ENCODE measurements around the gene FABP3.

Gene FABP3

DNA sequence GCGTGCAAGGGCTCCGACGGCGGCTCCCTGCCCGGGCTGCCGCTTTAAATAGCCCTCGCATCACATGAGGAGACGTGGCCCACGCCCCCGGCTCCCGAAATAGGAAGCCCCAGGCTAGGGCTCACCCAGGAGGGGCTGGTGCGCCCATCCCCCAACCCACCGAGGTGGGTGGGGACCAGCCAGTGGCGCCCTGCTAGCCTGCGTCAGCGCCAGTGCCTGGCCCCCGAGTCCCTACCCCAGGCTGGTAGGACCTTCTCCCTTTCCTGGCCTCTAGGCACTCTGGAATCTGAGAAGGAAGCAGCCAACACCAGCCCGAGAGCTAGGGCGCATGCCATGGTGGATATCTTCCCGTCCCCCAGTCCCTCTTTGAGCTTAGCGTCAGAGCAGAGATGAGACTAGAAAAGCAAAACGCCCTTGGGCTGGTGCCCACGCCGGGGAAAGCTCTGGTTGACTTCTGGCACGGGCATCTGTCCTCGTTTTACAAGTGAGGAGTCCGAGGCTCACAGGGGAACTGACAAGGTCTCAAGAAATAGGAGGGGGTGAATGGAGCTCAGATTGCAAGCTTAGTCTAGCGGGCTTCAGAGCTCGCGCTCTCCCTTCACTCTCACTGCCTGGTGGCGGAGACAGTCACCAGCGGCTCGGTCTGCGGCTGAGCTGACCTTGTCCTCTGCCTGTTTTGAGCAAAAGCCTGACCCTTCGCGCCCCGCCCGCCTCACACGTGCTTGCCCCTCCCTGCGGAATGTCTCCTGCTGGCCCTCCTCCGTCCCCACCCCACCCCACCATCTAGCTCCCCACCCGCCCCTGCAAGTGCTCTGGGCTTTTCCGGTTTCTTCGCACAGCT, at the start of gene FABP3:
TSS of gene FABP3 (minus strand) at position 21 of the 841 bp plus-strand sequence. CDS start 62 bp downstream, outside the sequence.
- Mint-ChIP-seq H3K27ac (peak within 1 kb of the TSS; percentile 38), H3K36me3 (ENCODE audit: low read depth) (no peaks in the 10 kb centered on the region)

DNA sequence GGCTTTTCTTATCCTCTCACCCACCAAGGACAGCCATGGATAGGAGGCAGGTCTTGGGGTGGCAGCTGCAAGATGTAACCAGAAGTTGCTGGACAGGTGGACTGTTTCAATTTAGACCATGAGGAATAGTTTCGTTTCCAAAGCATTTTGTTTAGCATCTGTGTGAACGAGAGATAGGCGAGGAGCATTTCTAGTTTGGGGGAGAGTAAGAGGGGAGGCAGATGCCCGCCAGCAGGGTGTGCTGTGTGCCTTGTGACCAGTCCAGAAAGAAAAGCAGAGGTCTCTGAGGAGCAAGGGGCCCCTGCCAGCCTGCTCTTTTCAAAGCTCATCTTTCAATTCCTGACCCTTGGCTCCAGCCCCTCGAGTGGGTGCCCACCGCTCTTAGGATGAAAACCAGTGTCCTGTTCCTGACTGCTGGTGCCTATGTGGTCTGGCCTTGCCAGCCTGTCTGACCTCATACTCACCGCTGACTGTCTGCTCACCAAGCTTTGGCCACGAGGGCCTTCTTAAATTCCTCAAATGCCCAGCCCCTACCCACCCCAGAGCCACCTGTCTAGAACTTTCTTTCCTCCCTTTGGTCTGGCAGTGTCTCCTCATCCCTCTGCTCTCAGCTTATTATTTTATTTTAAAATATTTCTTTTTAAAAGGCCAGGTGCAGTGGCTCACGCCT, 48.6 kb upstream of the FABP3 start:
- Mint-ChIP-seq H3K4me1 (ENCODE audit: low read depth) (peaks cover 15% of the 10 kb centered on the region), H3K27me3 (peaks cover 16% of the 10 kb centered on the region), H3K9me3 (no peaks in the 10 kb centered on the region), H3K4me3 (no peak overlapping the region), H3K36me3 (ENCODE audit: low read depth) (no peaks in the 10 kb centered on the region), H3K27ac (no peak overlapping the region)

More for the DNA sequence above, at the start of gene FABP3:
- no peaks in the 10 kb centered on the region for H3K9me3 Mint-ChIP-seq
- H3K27me3 Mint-ChIP-seq = peaks cover 7% of the 10 kb centered on the region
- peaks cover 14% of the 10 kb centered on the region for H3K4me1 Mint-ChIP-seq (ENCODE audit: low read depth)
- peak within 1 kb of the TSS; percentile 76 for H3K4me3 Mint-ChIP-seq

DNA sequence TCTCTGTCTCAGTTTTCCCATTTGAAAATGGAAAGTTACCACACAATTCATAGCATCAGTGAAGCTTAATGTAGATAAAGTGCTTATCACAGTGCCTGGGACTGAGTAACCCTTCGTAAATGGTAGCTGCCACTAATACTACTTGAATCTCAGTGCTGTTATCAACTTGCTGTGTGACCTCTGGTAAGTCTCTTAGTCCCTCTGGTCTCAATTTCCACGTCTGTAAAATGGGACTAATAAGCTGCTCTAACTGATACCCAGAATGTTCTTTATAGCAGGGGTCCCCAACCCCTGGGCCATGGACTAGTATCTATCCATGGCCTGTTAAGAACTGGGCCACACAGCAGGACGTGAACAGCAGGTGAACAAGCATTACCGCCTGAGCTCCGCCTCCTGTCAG, 47.8 kb upstream of the FABP3 start:
- H3K27ac Mint-ChIP-seq = no peak overlapping the region

DNA sequence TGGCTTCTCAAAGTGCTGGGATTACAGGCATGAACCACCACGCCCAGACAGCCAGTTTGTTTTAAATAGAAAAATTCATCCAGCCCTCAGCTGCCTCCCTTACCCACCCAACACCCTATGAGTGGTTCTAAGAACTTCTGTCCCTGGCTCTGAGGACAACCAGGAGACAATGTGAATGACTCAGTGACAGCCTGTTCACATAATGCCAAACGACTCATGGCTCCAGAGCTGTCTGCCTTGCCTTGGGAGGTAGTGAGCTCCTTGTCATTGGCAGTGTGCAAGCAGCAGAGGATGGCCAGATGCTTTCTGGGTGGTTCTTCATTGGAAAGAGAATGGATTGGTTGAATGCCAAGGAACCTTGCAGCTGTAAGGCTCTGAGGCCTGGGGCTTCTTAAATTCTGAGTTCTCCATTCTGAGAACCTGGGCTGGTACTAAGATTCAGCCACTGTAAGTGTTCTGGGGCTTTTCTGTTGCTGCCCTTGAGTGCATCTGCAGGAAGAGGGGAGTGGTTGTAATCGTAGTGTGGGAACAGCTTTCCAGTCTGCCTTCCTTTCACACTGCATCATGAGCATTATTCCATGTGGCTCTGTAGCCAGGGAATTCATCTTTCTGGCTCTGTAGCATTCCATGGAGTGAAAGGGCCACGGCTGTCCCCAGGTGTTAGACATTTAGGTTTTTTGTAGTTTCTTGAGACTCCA, 45.9 kb upstream of the FABP3 start:
- peaks cover 40% of the 10 kb centered on the region for H3K27me3 Mint-ChIP-seq
- H3K27ac Mint-ChIP-seq = no peak overlapping the region
- H3K4me3 Mint-ChIP-seq = no peak overlapping the region
- no peaks in the 10 kb centered on the region for H3K36me3 Mint-ChIP-seq (ENCODE audit: low read depth)
- H3K9me3 Mint-ChIP-seq = no peaks in the 10 kb centered on the region
- peaks cover 17% of the 10 kb centered on the region for H3K4me1 Mint-ChIP-seq (ENCODE audit: low read depth)

More for the DNA sequence above, 47.8 kb upstream of the FABP3 start:
- no peaks in the 10 kb centered on the region for H3K9me3 Mint-ChIP-seq
- no peak overlapping the region for H3K4me3 Mint-ChIP-seq
- no peaks in the 10 kb centered on the region for H3K36me3 Mint-ChIP-seq (ENCODE audit: low read depth)
- peaks cover 15% of the 10 kb centered on the region for H3K4me1 Mint-ChIP-seq (ENCODE audit: low read depth)
- peaks cover 23% of the 10 kb centered on the region for H3K27me3 Mint-ChIP-seq

DNA sequence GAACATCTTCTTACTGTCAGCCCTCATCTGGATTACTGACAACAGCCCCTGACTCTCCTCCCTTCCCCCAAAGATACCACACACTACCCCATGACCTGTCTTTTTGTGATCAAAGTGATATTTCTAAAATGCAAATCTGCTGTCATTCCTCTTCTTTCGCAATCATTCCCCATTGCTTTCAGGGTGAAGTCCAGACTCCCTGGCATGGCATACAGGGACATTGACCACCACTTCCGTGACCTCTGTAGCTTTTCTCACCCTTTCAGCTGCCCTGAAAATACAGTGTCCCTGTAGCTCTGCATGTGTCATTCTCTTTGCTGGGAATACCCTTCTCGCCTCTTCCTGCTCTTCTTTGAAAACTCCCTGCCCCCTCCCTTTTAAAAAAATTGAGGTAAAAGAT, 44.3 kb upstream of the FABP3 start:
- H3K4me1 Mint-ChIP-seq (ENCODE audit: low read depth) = peaks cover 10% of the 10 kb centered on the region
- H3K27ac Mint-ChIP-seq = no peak overlapping the region
- no peak overlapping the region for H3K4me3 Mint-ChIP-seq
- peaks cover 40% of the 10 kb centered on the region for H3K27me3 Mint-ChIP-seq
- H3K36me3 Mint-ChIP-seq (ENCODE audit: low read depth) = no peaks in the 10 kb centered on the region
- H3K9me3 Mint-ChIP-seq = no peaks in the 10 kb centered on the region

DNA sequence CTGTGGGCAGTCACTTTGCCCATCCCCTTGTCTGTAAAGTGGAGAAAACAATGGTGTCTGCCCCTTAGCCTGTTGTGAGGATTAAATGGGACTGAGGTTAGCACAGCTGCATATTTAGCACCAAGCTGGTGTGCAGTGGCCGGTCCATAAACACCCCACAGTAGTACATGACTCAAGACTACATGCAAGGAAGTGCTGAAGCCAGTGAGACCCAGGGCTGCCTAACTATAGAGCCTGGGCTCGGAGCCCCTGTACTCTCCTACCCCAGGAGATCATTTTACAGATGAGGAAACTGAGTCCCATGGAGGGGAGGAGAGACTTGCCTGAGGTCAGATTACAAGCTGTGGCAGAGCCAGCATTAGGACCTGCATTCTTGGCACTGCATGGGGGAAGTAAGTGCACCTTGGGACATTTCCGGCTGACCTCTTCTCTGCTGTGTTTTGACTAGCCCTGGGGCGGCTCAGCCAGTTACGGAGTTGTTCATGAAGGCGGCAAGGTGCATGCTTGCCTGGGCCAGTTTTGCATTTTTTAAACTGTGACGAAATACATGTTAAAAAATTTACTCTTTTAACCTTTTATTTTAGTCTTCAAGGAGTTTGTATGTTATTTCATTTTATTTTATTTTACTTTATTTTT, 43.3 kb upstream of the FABP3 start:
- Mint-ChIP-seq H3K4me1 (ENCODE audit: low read depth) (peaks cover 11% of the 10 kb centered on the region), H3K36me3 (ENCODE audit: low read depth) (no peaks in the 10 kb centered on the region), H3K9me3 (no peaks in the 10 kb centered on the region), H3K27me3 (peaks cover 47% of the 10 kb centered on the region), H3K27ac (no peak overlapping the region), H3K4me3 (no peak overlapping the region)

DNA sequence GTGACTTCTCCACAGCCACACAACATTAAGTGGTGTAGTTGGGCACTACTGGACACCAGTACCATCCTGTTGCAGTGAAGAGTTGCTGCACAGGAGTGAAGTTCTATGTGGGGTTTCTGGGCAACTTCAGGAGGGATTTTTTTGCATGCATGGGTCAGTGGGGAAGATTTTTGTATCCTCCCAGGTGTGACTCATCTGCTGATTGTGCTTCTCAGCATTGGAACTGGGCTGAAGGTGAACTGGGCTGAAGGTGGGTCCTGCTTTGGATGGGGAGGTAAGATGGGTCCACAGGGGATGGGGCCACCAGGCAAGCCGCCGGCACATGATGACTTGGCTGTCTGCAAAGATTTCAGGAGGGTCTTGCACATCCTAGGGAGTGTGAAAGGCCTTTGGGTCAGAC, 42.8 kb upstream of the FABP3 start:
- no peaks in the 10 kb centered on the region for H3K9me3 Mint-ChIP-seq
- H3K27me3 Mint-ChIP-seq = peaks cover 53% of the 10 kb centered on the region
- H3K27ac Mint-ChIP-seq = no peak overlapping the region
- no peaks in the 10 kb centered on the region for H3K36me3 Mint-ChIP-seq (ENCODE audit: low read depth)
- peaks cover 11% of the 10 kb centered on the region for H3K4me1 Mint-ChIP-seq (ENCODE audit: low read depth)
- H3K4me3 Mint-ChIP-seq = no peak overlapping the region

DNA sequence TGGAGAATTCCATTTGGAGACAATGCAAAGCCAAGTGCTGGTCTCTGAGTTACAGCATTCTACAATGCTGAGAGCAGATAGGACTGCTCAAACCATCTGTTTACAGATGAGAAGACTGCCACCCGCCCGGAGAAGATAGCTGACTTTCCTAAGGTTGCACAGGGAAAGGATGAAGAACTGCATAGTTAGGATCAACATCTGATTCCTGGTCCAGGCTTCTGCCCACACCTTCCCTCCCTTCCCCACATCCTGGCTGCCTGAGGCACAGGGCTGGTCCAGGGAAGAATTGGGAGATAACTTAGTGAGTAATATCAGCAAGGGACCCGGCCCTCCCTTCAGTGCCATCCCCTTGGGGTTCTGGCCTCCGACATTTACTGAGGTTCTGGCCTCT, 42.1 kb upstream of the FABP3 start:
- Mint-ChIP-seq H3K4me1 (ENCODE audit: low read depth) (peaks cover 11% of the 10 kb centered on the region), H3K27me3 (peaks cover 55% of the 10 kb centered on the region), H3K4me3 (no peak overlapping the region), H3K27ac (no peak overlapping the region), H3K9me3 (no peaks in the 10 kb centered on the region), H3K36me3 (ENCODE audit: low read depth) (no peaks in the 10 kb centered on the region)

DNA sequence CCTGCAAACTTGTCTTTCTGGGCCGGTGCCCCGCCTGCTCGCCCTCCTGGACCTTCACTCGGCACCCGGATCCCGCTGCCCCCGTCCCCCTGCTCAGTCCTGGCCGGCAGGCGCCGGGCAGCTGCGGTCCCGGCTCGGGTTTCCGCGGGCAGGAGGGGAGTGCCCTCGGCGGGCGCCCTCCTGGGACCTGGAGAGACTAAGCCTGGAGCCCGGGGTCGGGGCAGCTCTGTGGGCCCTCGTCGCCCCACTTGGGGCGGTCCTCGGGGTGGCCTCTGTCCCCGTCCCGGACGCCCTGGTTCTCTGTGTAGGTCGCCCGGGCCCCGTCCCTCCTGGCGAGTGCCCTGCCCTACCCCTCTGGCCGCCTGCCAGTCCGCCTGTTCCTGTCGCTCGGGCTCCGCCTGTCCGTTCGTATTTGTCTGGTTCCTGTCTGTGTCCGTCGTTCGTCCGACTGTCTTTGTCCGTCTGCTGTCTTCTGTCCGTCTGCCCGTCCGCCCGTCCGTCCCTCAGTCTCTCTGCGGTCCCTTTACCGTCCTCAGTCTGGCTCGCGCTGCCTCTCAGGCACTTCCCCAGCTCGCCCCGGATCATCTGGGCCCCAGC, 40.6 kb upstream of the FABP3 start:
- Mint-ChIP-seq H3K27ac (no peak overlapping the region), H3K36me3 (ENCODE audit: low read depth) (no peaks in the 10 kb centered on the region), H3K4me1 (ENCODE audit: low read depth) (peaks cover 11% of the 10 kb centered on the region), H3K27me3 (peaks cover 64% of the 10 kb centered on the region), H3K4me3 (peak overlapping the region; percentile 86), H3K9me3 (no peaks in the 10 kb centered on the region)

DNA sequence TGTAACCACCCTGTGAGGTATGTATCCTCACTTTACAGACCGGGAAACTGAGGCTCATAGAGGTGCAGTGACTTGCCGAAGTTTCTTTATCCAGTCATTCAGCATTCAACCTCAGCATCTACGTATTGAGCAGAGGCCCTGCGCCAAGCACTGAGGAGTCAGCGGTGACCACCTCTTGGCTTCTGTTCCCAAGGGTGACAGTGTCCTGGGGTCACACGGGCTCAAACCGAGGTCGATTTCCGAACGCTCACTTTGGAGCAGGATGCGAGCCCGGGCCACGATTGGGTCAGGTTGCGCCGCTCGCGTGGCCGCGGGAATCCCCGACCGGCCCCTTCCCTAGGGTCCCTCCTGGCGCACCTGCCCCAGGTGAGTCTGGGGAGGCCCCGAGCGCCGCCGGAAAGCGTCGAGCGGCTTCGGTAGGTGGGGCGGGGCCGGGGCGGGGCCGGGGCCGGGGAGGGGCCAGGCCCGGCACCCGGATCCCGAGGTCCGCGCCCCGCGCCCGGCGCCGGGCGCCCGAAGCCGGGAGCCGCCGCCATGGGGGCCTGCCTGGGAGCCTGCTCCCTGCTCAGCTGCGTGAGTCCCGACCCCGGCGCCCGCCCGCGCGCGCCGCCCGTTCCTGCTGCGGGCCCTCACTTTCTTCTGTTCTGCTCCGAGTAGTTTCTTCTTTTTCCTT, 40.0 kb upstream of the FABP3 start, which contains the start of gene SERINC2:
TSS of gene SERINC2 (plus strand) at position 482 of the 673 bp plus-strand sequence. CDS start at position 535, 53 bp downstream.
- H3K4me1 Mint-ChIP-seq (ENCODE audit: low read depth) = peaks cover 11% of the 10 kb centered on the region
- peaks cover 64% of the 10 kb centered on the region for H3K27me3 Mint-ChIP-seq
- H3K27ac Mint-ChIP-seq = no peak within 1 kb of the TSS
- no peaks in the 10 kb centered on the region for H3K36me3 Mint-ChIP-seq (ENCODE audit: low read depth)
- H3K4me3 Mint-ChIP-seq = peak within 1 kb of the TSS; percentile 86
- no peaks in the 10 kb centered on the region for H3K9me3 Mint-ChIP-seq

DNA sequence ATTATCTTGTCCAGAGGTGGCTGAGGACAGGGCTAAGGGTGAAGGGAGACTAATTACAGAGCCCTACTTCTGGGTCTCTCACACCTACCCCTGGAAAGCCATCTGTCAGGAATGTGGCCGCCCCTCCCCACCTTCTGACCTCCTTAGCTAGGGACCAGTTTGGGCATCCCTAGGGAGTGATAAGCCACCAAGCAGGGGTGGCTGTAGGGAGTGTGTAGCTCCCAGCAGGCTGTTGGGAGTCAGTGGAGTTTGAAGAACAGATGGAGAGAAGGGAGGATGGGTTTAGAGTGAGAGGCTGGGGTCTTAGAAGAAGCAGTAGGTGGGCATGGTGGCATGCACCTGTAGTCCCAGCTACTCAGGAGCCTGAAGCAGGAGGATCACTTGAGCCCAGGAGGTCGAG, 39.3 kb upstream of the FABP3 start:
- Mint-ChIP-seq H3K27ac (no peak overlapping the region), H3K4me1 (ENCODE audit: low read depth) (peaks cover 11% of the 10 kb centered on the region), H3K4me3 (peak overlapping the region; percentile 62), H3K36me3 (ENCODE audit: low read depth) (no peaks in the 10 kb centered on the region), H3K27me3 (peaks cover 60% of the 10 kb centered on the region), H3K9me3 (no peaks in the 10 kb centered on the region)

DNA sequence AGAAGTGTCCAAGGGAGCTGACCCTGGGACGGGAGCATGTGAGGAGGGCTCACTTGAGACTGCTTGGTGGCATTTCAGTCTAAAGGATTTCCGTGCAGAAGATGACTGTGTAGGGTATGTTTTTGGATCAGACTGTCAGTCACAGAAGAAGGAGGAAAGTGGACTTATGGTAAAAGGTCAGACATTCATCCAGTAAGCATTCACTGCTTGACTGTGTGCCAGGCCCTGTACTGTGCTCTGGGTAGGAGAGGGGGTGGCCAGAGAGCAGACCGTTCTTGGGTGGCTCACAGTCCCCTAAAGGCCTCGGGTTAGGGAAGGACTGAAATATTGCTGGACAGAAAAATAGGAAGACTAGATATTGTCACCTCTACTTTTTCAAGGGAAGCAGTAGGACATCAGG, 38.0 kb upstream of the FABP3 start:
- Mint-ChIP-seq H3K36me3 (ENCODE audit: low read depth) (no peaks in the 10 kb centered on the region), H3K27me3 (peaks cover 53% of the 10 kb centered on the region), H3K4me3 (no peak overlapping the region), H3K27ac (no peak overlapping the region), H3K4me1 (ENCODE audit: low read depth) (peaks cover 11% of the 10 kb centered on the region), H3K9me3 (no peaks in the 10 kb centered on the region)

DNA sequence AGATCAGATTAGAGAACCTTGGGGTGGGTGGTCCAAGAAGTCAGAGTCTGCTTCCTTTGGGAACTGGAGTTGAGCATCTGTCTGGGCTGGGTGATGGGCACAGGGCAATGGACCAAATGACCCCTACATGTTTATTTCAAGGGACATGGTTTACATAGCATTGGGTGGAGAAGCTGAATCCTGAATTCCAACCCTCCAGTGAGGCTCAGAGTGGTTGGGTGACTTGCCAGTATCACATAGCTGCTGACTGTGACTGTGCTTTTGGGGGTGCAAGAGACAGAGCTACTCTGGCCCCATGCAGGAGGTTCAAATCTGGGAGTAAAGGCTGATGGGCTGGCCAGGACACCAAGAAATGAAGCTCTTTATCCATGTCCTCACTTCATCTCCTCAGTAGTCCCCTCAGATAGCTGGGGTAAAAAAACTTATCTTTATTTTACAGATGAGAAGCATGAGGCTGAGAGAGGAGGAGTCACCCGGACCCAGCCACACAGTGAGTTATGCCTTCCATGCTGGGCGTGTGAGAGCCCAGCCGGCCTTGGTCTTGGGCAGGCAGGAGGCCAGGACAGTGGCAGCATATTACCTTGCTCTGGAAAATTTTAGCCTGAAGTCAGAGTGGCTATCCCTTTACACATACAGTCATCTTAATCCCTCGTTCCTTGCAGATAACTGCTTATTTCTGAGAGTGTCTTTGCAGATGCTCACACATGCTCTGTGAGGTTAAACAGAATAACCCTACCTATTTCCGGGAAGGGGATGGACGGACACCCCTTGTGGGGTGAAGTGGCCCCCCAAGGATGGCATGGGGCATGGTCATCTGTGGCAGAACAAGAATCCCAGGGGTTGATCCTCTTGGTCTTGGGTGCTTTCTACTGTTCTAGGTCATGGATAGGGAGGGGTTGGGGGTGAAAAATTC, 37.3 kb upstream of the FABP3 start:
- Mint-ChIP-seq H3K27ac (no peak overlapping the region), H3K4me3 (no peak overlapping the region), H3K27me3 (peaks cover 46% of the 10 kb centered on the region), H3K9me3 (no peaks in the 10 kb centered on the region), H3K36me3 (ENCODE audit: low read depth) (no peaks in the 10 kb centered on the region), H3K4me1 (ENCODE audit: low read depth) (peaks cover 11% of the 10 kb centered on the region)

Data from stimulated activated naive CD8-positive, alpha-beta T cell treated with anti-CD3 and anti-CD28 coated beads, Interleukin-15, Interleukin-2, amounts not matched to agents 100 ng/mL and 50 ng/mL, for 24 hours (primary cell).